HG03064 (cell line): ENCODE measurements around the gene SNX20.

Experiments used
- ATAC-seq: cut with Tn5 transposase; IDR thresholded peaks from one replicate; pipeline ENCODE4 v1.9.1; 2021; ENCODE audit warnings: low read depth; ENCODE audit not compliant: unreplicated experiment

Gene SNX20

GRCh38 chr16:50683689-50684374, 2.7 kb upstream of the SNX20 start:
- peak; percentile 48 for ATAC-seq

GRCh38 chr16:50680556-50680893, 587 bp downstream of the SNX20 start:
- ATAC-seq: no peak

GRCh38 chr16:50679676-50680555, 1.2 kb downstream of the SNX20 start:
- ATAC-seq: no peak

- no peak for ATAC-seq
Measured at GRCh38 chr16:50679266-50679665, 1.8 kb downstream of the SNX20 start.

DNA sequence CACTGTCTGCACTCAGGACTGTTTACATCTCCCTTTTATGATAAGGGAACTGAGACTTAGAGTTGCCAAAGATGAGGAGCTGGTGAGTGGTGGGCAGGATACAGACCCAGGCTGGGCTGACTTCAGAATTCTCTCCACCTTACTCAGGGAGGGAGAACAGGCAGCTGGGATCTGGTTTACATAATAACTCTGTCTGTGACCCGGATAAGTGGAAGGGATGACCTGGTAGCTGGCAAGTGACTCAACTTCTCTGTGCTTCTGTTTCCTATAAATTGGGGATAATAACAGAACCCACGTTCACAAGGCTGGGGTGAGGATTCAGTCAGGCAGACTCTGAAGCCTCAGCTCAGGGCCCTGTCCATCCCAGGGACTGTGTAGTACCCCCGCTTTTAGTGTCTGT, 2.6 kb downstream of the SNX20 start:
- ATAC-seq: no peak

DNA sequence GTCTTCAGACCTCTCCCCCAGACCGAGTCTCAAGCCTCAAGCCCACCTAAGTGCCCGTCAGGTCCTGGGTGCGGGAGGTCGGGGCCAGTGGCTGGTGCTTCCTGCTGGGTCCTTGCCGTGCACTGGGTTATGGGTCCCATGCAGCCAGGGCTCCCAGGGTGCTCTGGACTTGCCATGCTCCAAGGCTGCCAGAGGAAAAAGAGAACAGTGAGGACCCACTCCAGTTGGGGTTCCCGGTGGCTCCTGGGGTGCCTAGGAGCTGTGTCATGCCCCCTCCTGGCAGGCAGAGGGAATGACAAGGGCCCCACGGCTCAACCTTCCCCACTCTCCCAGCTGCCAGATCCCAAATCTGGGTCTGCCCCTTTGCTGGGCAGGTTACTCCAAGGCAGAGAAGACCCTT, 3.8 kb downstream of the SNX20 start:
- ATAC-seq: no peak

GRCh38 chr16:50676684-50677225, 4.4 kb downstream of the SNX20 start:
- ATAC-seq: no peak

DNA sequence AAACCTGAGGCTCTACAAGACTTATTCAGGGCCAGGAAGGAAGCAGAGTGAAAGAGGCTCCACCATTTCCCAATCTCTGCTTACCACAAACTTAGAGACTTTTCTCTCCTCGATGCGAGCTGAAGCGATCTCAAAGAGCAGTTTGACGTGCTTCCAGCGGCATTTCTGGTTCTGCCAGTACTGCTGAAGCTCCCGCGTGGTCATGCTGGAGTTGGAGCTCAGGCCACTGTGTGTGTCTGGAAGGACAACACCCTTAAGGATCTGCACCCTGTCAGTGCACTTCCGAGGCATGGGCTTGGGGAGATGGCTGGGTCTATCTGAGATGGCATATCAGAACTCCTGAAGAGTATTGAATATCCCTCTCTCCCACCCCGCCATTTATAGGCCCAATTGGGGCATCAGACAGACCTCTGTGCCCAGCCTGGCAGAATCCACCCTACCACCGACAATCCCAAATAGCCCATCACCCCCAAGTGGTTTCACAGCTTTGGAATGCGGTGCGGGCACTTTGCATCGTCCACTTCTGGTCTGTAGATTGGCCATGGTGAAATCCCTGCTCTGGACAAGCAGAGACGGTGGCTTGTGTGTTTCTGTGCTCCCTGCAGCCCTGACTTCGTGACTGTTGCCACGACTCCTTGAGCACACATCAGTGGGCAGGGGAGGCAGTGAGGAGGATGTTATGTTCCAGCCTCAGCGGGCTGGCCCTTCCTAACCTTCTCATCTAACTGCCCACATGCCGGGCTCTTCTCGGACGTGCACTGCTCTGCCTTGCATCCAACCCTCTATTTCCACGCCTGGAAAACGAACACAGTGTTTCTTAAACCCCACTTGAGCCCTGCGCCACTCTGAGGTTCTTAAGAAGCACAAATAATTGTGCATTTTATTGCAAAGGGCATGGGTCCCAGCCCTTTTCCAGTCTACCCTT, 5.2 kb downstream of the SNX20 start:
- ATAC-seq: no peak

GRCh38 chr16:50674831-50675230, 6.3 kb downstream of the SNX20 start:
- ATAC-seq: no peak

- ATAC-seq: no peak
Measured at GRCh38 chr16:50673496-50674275, 7.4 kb downstream of the SNX20 start.

GRCh38 chr16:50671644-50672260, 9.4 kb downstream of the SNX20 start:
- ATAC-seq: no peak

DNA sequence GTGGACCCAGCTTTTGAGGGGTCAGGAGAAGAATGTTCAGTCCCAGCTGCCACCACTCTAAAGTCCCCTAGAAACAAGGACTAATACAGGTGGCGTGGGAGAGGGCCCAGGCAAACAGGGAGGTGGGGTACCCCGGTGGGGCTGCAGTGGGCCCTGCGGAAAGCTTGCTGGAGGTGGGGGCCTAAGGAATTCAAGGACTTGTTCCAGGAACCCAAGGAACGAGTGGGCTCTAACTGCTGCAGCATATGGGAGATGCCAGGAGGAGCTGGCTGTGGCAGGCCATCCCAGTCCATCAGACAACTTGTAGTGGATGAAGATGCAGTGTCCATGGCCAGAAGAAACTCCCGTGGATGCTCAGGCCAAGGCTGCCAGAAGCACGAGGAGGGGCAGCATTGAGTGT, 10.6 kb downstream of the SNX20 start:
- no peak for ATAC-seq

DNA sequence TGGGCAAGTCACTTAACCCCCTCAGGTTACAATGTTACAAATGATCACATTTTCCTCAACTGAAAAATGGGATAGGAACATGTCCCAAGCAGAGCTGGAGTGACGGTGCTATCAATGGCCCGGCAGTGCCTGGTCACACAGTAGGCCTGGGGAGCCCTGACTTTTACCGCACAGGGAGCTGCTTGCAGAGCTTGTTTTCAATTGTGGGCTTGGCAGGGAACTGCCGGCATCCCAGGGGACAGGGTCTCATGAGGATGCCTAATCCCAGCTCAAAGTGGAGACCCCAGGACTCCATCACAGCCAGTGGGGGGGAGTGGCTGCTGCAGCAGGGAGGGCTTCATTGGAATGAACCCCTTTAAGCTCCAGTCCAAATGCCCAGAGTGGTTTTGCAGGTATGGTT, 11.4 kb downstream of the SNX20 start:
- ATAC-seq: no peak

DNA sequence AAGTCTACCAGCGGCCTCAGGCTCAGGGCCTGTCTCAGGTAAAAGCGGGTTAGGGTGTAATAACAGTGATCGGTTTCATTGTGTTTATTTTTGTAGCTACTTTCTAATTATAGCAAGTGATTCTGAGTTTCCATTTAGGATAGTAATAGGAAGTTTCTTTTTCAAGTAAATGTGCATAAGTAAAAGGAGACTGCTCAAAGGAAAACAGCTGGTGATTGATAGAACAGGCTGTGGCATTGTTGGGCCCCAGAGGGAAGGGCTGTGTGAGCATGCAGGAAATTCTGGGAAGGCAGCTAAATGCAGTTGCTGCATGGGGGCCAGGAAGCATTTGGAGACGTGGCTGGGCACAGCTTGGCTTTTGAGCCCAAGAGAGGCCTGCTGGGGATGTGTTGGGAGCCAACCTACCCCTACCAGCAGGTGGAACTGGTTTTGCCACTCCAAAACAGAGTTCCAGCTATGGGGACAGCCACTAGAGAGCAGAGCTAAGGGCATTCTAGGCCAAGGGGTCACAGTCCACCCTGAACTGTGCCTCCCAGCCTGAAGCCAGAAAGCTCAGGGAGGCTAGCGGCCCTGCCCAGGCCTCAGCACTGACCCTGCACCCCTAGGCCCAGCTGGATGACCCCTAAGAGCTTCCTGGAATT, 12.6 kb downstream of the SNX20 start:
- no peak for ATAC-seq

DNA sequence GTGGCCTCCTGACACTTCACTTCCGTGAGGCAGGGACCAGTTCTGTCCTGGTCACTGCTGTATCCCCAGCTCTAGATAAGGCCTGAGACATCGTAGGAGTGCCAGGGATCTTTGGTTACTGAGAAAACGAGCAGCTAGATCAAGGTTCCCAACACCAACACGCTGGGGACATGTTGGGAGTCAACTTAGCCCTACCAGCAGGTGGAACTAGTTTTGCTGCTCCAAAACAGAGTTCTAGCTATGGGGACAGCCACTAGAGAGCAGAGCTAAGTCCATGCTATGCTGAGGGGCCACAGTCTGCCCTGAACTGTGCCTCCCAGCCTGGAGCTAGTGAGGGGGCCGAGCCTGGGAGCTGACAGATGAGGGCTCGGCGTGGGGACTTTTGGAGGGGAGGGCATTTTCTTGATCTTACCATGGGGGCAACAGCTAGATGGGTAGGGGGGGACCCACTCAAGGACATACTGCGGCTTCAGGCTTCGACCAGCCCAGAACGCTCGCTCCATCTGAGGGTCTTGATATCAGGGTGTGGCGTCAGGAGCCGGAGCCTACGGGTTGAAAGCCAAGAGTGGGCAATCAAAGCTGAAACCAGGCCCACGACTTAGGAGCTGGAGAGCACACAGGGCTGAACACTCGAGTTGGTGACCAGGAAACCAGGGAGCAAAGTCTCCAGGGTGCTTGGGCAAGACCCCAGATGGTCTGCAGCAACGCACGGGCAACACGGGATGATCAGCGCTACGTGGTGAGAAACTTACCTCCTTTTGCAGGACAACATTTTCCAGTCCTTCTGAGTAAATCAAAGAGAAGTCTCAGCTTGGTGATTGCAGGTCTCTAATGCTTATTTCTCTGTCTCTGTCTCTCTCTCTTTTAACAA, 13.4 kb downstream of the SNX20 start:
- no peak for ATAC-seq

- peak; percentile 66 for ATAC-seq
Measured at GRCh38 chr16:50666658-50667496, 14.2 kb downstream of the SNX20 start.

DNA sequence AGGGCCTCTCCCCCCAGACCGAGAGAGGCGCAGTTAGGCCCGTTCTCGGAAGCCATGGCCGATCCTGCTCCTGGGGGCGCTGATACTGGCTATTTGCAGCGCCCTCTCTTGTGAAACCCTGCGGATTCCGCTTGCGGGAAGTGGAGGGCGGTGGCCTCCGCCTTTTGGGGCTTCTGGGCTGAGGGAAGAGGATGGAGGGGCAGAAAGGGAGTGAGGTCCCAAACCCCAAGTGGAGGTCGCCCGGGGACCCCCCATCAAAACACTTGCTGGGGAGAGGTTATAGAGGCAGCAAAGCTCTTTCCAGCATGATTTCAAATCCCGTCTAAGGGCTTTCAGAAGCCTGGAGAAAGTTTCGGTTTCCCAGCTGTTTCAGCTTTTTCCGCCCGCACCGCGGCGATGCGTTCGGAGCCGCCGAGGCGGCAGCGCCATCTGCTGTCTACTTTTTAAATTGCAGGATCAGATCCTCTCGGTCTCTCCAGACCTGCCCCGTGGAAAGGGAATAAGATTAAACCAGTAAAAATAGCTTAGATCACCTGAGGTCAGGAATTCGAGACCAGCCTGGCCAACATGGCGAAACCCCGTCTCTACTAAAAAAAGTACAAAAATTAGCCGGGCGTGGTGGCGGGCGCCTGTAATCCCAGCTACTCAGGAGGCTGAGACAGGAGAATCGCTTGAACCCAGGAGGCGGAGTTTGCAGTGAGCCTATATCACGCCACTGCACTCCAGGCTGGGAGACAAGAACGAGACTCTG, 15.8 kb downstream of the SNX20 start:
- ATAC-seq: no peak
